Right lobe of liver (tissue), 4 donors: ENCODE measurements around the gene BICC1.

Source experiments
- POLR2A ChIP-seq: fragments of 450-650 bp; IDR thresholded peaks from one replicate; pipeline ENCODE4 v1.6.1; 2017; ENCODE audit warnings: antibody characterized with exemption, mild to moderate bottlenecking
- TF ChIP-seq, protein P1 (sequence below), 4 donors: fragments of 200-600 bp in 3 of 4; fragments of 450-650 bp in 1 of 4; IDR thresholded peaks; one replicate each; pipeline versions ENCODE4 v1.5.1 to v1.8.0; 2016 to 2022; ENCODE audit warnings: antibody characterized with exemption in 4 of 4, mild to moderate bottlenecking in 2 of 4
- donor health status: DM: no; HTN: no; CAD: no.
- donor health status: DM: no; HTN: no; CAD: no.
- donor health status: DM: no; HTN: yes; CAD: no.

DNA sequence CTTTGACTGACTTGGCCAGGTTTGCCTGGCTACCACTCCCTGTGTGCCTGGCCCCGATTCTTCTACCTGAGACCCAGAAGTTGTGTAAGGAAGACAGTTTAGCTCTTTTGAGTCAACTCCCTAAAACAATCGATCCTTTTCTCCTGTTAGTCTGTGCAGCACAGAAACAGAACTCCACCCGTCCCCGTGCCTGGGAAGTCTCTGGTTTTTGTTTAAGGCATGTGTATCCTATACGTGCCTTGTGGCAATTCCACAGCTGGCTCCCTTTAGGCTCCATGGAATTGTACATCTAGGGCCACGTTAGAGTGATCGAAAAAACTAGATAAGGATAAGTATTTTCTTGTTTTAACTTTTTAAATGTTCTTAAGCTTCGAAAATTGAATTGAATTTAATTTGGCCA, 131.6 kb downstream of the BICC1 start:
- TF ChIP-seq, protein P1, sequence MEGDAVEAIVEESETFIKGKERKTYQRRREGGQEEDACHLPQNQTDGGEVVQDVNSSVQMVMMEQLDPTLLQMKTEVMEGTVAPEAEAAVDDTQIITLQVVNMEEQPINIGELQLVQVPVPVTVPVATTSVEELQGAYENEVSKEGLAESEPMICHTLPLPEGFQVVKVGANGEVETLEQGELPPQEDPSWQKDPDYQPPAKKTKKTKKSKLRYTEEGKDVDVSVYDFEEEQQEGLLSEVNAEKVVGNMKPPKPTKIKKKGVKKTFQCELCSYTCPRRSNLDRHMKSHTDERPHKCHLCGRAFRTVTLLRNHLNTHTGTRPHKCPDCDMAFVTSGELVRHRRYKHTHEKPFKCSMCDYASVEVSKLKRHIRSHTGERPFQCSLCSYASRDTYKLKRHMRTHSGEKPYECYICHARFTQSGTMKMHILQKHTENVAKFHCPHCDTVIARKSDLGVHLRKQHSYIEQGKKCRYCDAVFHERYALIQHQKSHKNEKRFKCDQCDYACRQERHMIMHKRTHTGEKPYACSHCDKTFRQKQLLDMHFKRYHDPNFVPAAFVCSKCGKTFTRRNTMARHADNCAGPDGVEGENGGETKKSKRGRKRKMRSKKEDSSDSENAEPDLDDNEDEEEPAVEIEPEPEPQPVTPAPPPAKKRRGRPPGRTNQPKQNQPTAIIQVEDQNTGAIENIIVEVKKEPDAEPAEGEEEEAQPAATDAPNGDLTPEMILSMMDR (IDR thresholded peaks at IDR 0.05) = no peak
- TF ChIP-seq POLR2A = no peak
